Astrocyte (in vitro differentiated cells and primary cell): Measurements from ENCODE around the gene PNPLA6.

ENCODE experiments used
- CTCF ChIP-seq: IDR thresholded peaks from 2 replicates; pipeline ENCODE4 v1.5.1; 2011; ENCODE audit warnings: low read depth, mild to moderate bottlenecking, inconsistent platforms, low read length, moderate library complexity; ENCODE audit not compliant: insufficient read depth
- EZH2 ChIP-seq: IDR thresholded peaks from 2 replicates; pipeline ENCODE4 v1.6.1; 2012; ENCODE audit warnings: mild to moderate bottlenecking, low read length, inconsistent platforms; ENCODE audit not compliant: insufficient read depth

- TF ChIP-seq CTCF (peak; percentile 14), EZH2 (no peak)
Measured at GRCh38 chr19:7534531-7535046, 928 bp upstream of the PNPLA6 start.
